ENCODE data around the gene AOX1. TPM values are rescaled to one million over a fixed set of nuclear protein-coding genes. Genes with fewer than 3 reads are reported as not detected.

Gene AOX1
- total and polyA plus RNA-seq, 2 donors (not counting 1 experiment from before 2014, with no cell fraction given) = 0.18 TPM; not detected in 1

GRCh38 chr2:200567932-200568331 lies 17.9 kb upstream of the AOX1 start:
- Histone ChIP-seq H2AFZ (ENCODE audit: insufficient read depth, low read depth, low read length, poor library complexity, severe bottlenecking) (no peak overlapping the region), H3K9me3 (ENCODE audit: control extremely low read depth in 1 of 3, control insufficient read depth in 2 of 3, insufficient read depth in 1 of 3, low read length in 2 of 3) (no peaks in the 10 kb centered on the region), H3K9ac (ENCODE audit: low read length) (no peak overlapping the region), H3K27me3 (replicated peaks in 1 of 4; ENCODE audit: control extremely low read depth in 1 of 4, control insufficient read depth in 3 of 4, insufficient read depth in 4 of 4, low read length in 3 of 4) (no peaks in the 10 kb centered on the region), H3K79me2 (ENCODE audit: control insufficient read depth, insufficient read depth, low read length) (no peaks in the 10 kb centered on the region), H3K36me3 (replicated peaks in 1 of 2; ENCODE audit: control extremely low read depth in 1 of 2, control insufficient read depth in 1 of 2, extremely low read depth in 1 of 2, insufficient read depth in 2 of 2, low read length in 1 of 2) (no peaks in the 10 kb centered on the region), H3K4me2 (replicated peaks; ENCODE audit: low read depth, low read length, poor library complexity, severe bottlenecking) (no peak overlapping the region), H4K20me1 (ENCODE audit: control insufficient read depth, insufficient read depth, low read length, poor library complexity, severe bottlenecking) (no peaks in the 10 kb centered on the region), H3K4me3 (ENCODE audit: control extremely low read depth in 1 of 5, extremely low read depth in 1 of 5, insufficient read depth in 1 of 5, low read depth in 2 of 5, low read length in 4 of 5) (no peak overlapping the region), H3K27ac (ENCODE audit: low read length in 2 of 2) (no peak overlapping the region), H3K4me1 (ENCODE audit: control insufficient read depth in 2 of 2, insufficient read depth in 2 of 2, low read length in 2 of 2) (no peaks in the 10 kb centered on the region)
- Mint-ChIP-seq H3K27me3 (no peaks in the 10 kb centered on the region), H3K27ac (no peak overlapping the region), H3K4me3 (no peak overlapping the region), H3K9me3 (ENCODE audit: insufficient read depth) (no peaks in the 10 kb centered on the region), H3K4me1 (no peaks in the 10 kb centered on the region)
- WGBS (ENCODE audit: insufficient coverage) = no CpG with 5 or more reads among the region's 3 CpGs
- ATAC-seq (ENCODE audit: low read depth) = no peak
- intact Hi-C loops (cut with micrococcal nuclease) = no loop called here
- no peak for DNase-seq
- POLR2A ChIA-PET = no interaction called here
- TF ChIP-seq EZH2 (IDR thresholded peaks at IDR 0.05; ENCODE audit: borderline replicate concordance, insufficient read depth, low read depth, low read length, poor library complexity, severe bottlenecking) (no peak), CTCF (IDR thresholded peaks at IDR 0.05) (no peak)
- CTCF ChIA-PET = no interaction called here

GRCh38 chr2:200575957-200576356 lies 9.9 kb upstream of the AOX1 start:
- peak; percentile 23 for DNase-seq
- Mint-ChIP-seq H3K27ac (no peak overlapping the region), H3K27me3 (no peaks in the 10 kb centered on the region), H3K9me3 (ENCODE audit: insufficient read depth) (no peaks in the 10 kb centered on the region), H3K4me3 (no peak overlapping the region), H3K4me1 (no peaks in the 10 kb centered on the region)
- H4K20me1 ChIP-seq (ENCODE audit: control insufficient read depth, insufficient read depth, low read length, poor library complexity, severe bottlenecking) = no peaks in the 10 kb centered on the region
- no peaks in the 10 kb centered on the region for H3K4me1 ChIP-seq (ENCODE audit: control insufficient read depth in 2 of 2, insufficient read depth in 2 of 2, low read length in 2 of 2)
- H3K36me3 ChIP-seq (replicated peaks in 1 of 2; ENCODE audit: control extremely low read depth in 1 of 2, control insufficient read depth in 1 of 2, extremely low read depth in 1 of 2, insufficient read depth in 2 of 2, low read length in 1 of 2) = no peaks in the 10 kb centered on the region
- TF ChIP-seq CTCF (IDR thresholded peaks at IDR 0.05) = peak; percentile 59
- TF ChIP-seq EZH2 (IDR thresholded peaks at IDR 0.05; ENCODE audit: borderline replicate concordance, insufficient read depth, low read depth, low read length, poor library complexity, severe bottlenecking) = no peak
- H3K79me2 ChIP-seq (ENCODE audit: control insufficient read depth, insufficient read depth, low read length) = no peaks in the 10 kb centered on the region
- no peak overlapping the region for H2AFZ ChIP-seq (ENCODE audit: insufficient read depth, low read depth, low read length, poor library complexity, severe bottlenecking)
- H3K9ac ChIP-seq (ENCODE audit: low read length) = no peak overlapping the region
- H3K27me3 ChIP-seq (replicated peaks in 1 of 4; ENCODE audit: control extremely low read depth in 1 of 4, control insufficient read depth in 3 of 4, insufficient read depth in 4 of 4, low read length in 3 of 4) = no peaks in the 10 kb centered on the region
- ChIA-PET CTCF (interaction anchor here (0.9 to 1.3 kb wide), 2 partner anchors 28 to 127 kb away, joined by 3 read pairs; no protein-coding TSS in a partner anchor), POLR2A (no interaction called here)
- intact Hi-C loops (cut with micrococcal nuclease) = loop anchor here (1.0 to 5.0 kb wide), 3 partner anchors 126 to 493 kb away; partner anchors contain the start of gene BZW1
- H3K9me3 ChIP-seq (ENCODE audit: control extremely low read depth in 1 of 3, control insufficient read depth in 2 of 3, insufficient read depth in 1 of 3, low read length in 2 of 3) = no peaks in the 10 kb centered on the region
- no peak for ATAC-seq (ENCODE audit: low read depth)
- no peak overlapping the region for H3K4me3 ChIP-seq (ENCODE audit: control extremely low read depth in 1 of 5, extremely low read depth in 1 of 5, insufficient read depth in 1 of 5, low read depth in 2 of 5, low read length in 4 of 5)
- H3K4me2 ChIP-seq (replicated peaks; ENCODE audit: low read depth, low read length, poor library complexity, severe bottlenecking) = no peak overlapping the region
- H3K27ac ChIP-seq (ENCODE audit: low read length in 2 of 2) = no peak overlapping the region
- no CpG with 5 or more reads among the region's 2 CpGs for whole genome bisulfite sequencing (ENCODE audit: insufficient coverage)

All from B cell (primary cell).